Endothelial cell of umbilical vein (primary cell): ENCODE data around the gene PROZ. TPM values are rescaled to one million over a fixed set of nuclear protein-coding genes. Genes with fewer than 3 reads are reported as not detected.

Source experiments
- BruUV-seq: library from RNA; stranded (reverse); fragments of 400-500 nt; replicated peaks from 2 replicates; lab custom pipeline; 2021; lab: Mats Ljungman, UMichigan
- CTCF ChIA-PET: fragments of 300-600, 350-600 bp; sonication (Branson Sonifier 250); formaldehyde crosslinking; loops from one replicate; lab custom pipeline; 2021; ENCODE audit warnings: antibody characterized with exemption, inconsistent platforms; lab: Charles Lee
- POLR2A ChIA-PET: fragments of 300-600, 350-600 bp; sonication (Branson Sonifier 250); formaldehyde crosslinking; loops from one replicate; lab custom pipeline; 2021; ENCODE audit warnings: antibody characterized with exemption, inconsistent platforms; lab: Charles Lee
- DNase-seq: peaks from one replicate; pipeline ENCODE4 v3.0.0-alpha.2; 2011; ENCODE audit warnings: low read depth, low spot score
- FAIRE-seq: peaks from 2 replicates; lab custom pipeline; 2011; peaks lifted over from hg19 to GRCh38; lab: Jason Lieb, UNC
- H2AFZ ChIP-seq: 2 replicates; pipeline ENCODE4 v1.6.0; 2012; ENCODE audit warnings: low read depth, low read length, control low read depth, inconsistent platforms
- H3K27ac ChIP-seq: 2 replicates; pipeline ENCODE4 v1.5.1; 2011; ENCODE audit warnings: low read depth, mild to moderate bottlenecking, control low read depth, low read length, moderate library complexity; ENCODE audit not compliant: insufficient read depth
- H3K27me3 ChIP-seq, 2 experiments: 2 replicates each; pipeline versions ENCODE4 v1.6.0 to v1.6.1; 2011; ENCODE audit warnings: low read length in 2 of 2, mixed read lengths in 1 of 2; ENCODE audit not compliant: control insufficient read depth in 2 of 2, insufficient read depth in 2 of 2
- H3K36me3 ChIP-seq, 2 experiments: 2 replicates in 1 of 2; 3 replicates in 1 of 2; pipeline ENCODE4 v1.5.1; 2011; ENCODE audit warnings: low read length in 2 of 2, mild to moderate bottlenecking in 1 of 2, moderate library complexity in 1 of 2; ENCODE audit not compliant: control insufficient read depth in 2 of 2, insufficient read depth in 2 of 2; ENCODE audit errors: extremely low read depth in 1 of 2
- H3K4me1 ChIP-seq: 3 replicates; pipeline ENCODE4 v1.5.1; 2011; ENCODE audit warnings: mild to moderate bottlenecking, low read length; ENCODE audit not compliant: control insufficient read depth, insufficient read depth; ENCODE audit errors: extremely low read depth
- H3K4me2 ChIP-seq: 2 replicates; pipeline ENCODE4 v1.6.1; 2011; ENCODE audit warnings: low read length, control low read depth, mixed read lengths; ENCODE audit not compliant: insufficient read depth
- H3K4me3 ChIP-seq, 3 experiments: fragments of 200-600 bp in 1 of 3; sonication (generic), shearing (Covaris generic) in 1 of 3; replicated peaks in 1 of 3; 2 replicates each; pipeline ENCODE4 v1.5.1; 2011 to 2016; ENCODE audit warnings: control low read depth in 3 of 3, low read length in 3 of 3, mild to moderate bottlenecking in 2 of 3, inconsistent platforms in 1 of 3, low read depth in 1 of 3, moderate library complexity in 1 of 3; ENCODE audit not compliant: insufficient read depth in 1 of 3
- H3K79me2 ChIP-seq: 2 replicates; pipeline ENCODE4 v1.6.0; 2012; ENCODE audit warnings: low read length, inconsistent platforms; ENCODE audit not compliant: control insufficient read depth, insufficient read depth
- H3K9ac ChIP-seq: replicated peaks from 2 replicates; pipeline ENCODE3; 2011; ENCODE audit warnings: low read length, control low read depth; ENCODE audit not compliant: insufficient read depth; ENCODE audit errors: extremely low read depth
- H3K9me1 ChIP-seq: replicated peaks from 3 replicates; pipeline ENCODE4 v1.6.0; 2011; ENCODE audit warnings: mild to moderate bottlenecking, low read length; ENCODE audit not compliant: control insufficient read depth, insufficient read depth; ENCODE audit errors: extremely low read depth
- H3K9me3 ChIP-seq: replicated peaks from 2 replicates; pipeline ENCODE4 v1.5.1; 2012; ENCODE audit warnings: low read length, inconsistent platforms; ENCODE audit not compliant: control insufficient read depth, insufficient read depth
- H4K20me1 ChIP-seq: replicated peaks from 2 replicates; pipeline ENCODE3; 2011; ENCODE audit warnings: mild to moderate bottlenecking, low read length; ENCODE audit not compliant: control insufficient read depth, insufficient read depth; ENCODE audit errors: extremely low read depth
- CTCF ChIP-seq, 2 donors: IDR thresholded peaks; 1 replicate in 1 of 2; 2 replicates in 1 of 2; pipeline ENCODE4 v1.5.1; 2011; ENCODE audit warnings: low read length in 2 of 2, mild to moderate bottlenecking in 2 of 2, moderate library complexity in 2 of 2, control low read depth in 1 of 2, inconsistent platforms in 1 of 2, low read depth in 1 of 2; ENCODE audit not compliant: insufficient read depth in 1 of 2; ENCODE audit errors: extremely low read depth in 1 of 2
- EZH2 ChIP-seq: IDR thresholded peaks from 2 replicates; pipeline ENCODE4 v1.6.1; 2012; ENCODE audit warnings: borderline replicate concordance, low read depth, mild to moderate bottlenecking, moderate library complexity, low read length, inconsistent platforms; ENCODE audit not compliant: severe bottlenecking
- FOS ChIP-seq: IDR thresholded peaks from 2 replicates; pipeline ENCODE4 v1.6.1; 2011; ENCODE audit warnings: mild to moderate bottlenecking, low read length, moderate library complexity, borderline replicate concordance; ENCODE audit not compliant: insufficient read depth
- GATA2 ChIP-seq: IDR thresholded peaks from 2 replicates; pipeline ENCODE4 v1.7.0; 2011; ENCODE audit warnings: low read depth, mild to moderate bottlenecking, moderate library complexity, mixed read lengths, low read length; ENCODE audit not compliant: insufficient read length, insufficient read depth
- JUN ChIP-seq: IDR thresholded peaks from 2 replicates; pipeline ENCODE4 v1.6.1; 2011; ENCODE audit warnings: borderline replicate concordance, low read depth; ENCODE audit not compliant: insufficient read length, insufficient read depth
- MYC ChIP-seq: IDR thresholded peaks from one replicate; pipeline ENCODE4 v1.6.1; 2011; ENCODE audit warnings: mild to moderate bottlenecking, low read depth, low read length
- POLR2A ChIP-seq: IDR thresholded peaks from 2 replicates; pipeline ENCODE4 v1.6.1; 2012; ENCODE audit warnings: low read depth, mild to moderate bottlenecking, control low read depth, low read length
- POLR2AphosphoS5 ChIP-seq: IDR thresholded peaks from 2 replicates; pipeline ENCODE4 v1.6.1; 2012; ENCODE audit warnings: low read depth, mild to moderate bottlenecking, control low read depth, low read length, moderate library complexity; ENCODE audit not compliant: insufficient read depth
- dilution Hi-C: fragments of 300-500 bp; cut with MboI; formaldehyde crosslinking; loops from one replicate; pipeline ENCODE4 v1.15.0; 2019; ENCODE audit warnings: low sequenced_read_pairs; ENCODE audit not compliant: extremely low pct_ligation_motif_present
- intact Hi-C: fragments of 100-400 bp; cut with micrococcal nuclease; formaldehyde crosslinking; loops from one replicate; pipeline ENCODE4 v1.10.0; 2022
- polyA plus RNA-seq, 4 experiments: library from polyadenylated mRNA; depleted of rRNA in 3 of 4; stranded (reverse) in 3 of 4; unstranded in 1 of 4; fragments of >200 nt; gene quantifications; 2 replicates each; pipeline versions ENCODE4 v1.2.1 to v1.2.3, GENCODE V29; 2011 to 2012; ENCODE audit warnings: missing spikeins in 1 of 4
- total RNA-seq: library from RNA; stranded (reverse); gene quantifications from 2 replicates; pipeline ENCODE4 v1.2.3, GENCODE V29; 2021
- TF ChIP-seq, protein P1 (sequence below): IDR thresholded peaks from 2 replicates; pipeline ENCODE4 v1.6.1; 2011; ENCODE audit not compliant: insufficient read depth, insufficient read length

The PROZ gene
- total and polyA plus RNA-seq, 2 donors (not counting 3 experiments of a cell fraction or from before 2014, with no cell fraction given) = not detected

- no peaks in the 10 kb centered on the region for H3K4me1 ChIP-seq
- no peak overlapping the region for H3K9ac ChIP-seq
- intact Hi-C loops (no loop called here), dilution Hi-C loops (no loop called here)
- H3K79me2 ChIP-seq = no peaks in the 10 kb centered on the region
- H3K4me3 ChIP-seq = no peak overlapping the region
- no peaks in the 10 kb centered on the region for H4K20me1 ChIP-seq
- no peak overlapping the region for H3K4me2 ChIP-seq
- H3K9me1 ChIP-seq = no peaks in the 10 kb centered on the region
- FAIRE-seq (no peak), DNase-seq (no peak)
- no peak overlapping the region for H2AFZ ChIP-seq
- no peak for TF ChIP-seq EZH2
- TF ChIP-seq, protein P1, sequence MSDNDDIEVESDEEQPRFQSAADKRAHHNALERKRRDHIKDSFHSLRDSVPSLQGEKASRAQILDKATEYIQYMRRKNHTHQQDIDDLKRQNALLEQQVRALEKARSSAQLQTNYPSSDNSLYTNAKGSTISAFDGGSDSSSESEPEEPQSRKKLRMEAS = no peak
- H3K36me3 ChIP-seq = no peaks in the 10 kb centered on the region
- POLR2A ChIA-PET = no interaction called here
- H3K27me3 ChIP-seq = peaks cover 0 to 2% of the 10 kb centered on the region in 2 experiments
- H3K9me3 ChIP-seq = no peaks in the 10 kb centered on the region
- no TSS peak for BruUV-seq
- no peak overlapping the region for H3K27ac ChIP-seq
- CTCF ChIA-PET = interaction anchor here (0.7 kb wide), 1 partner anchor 10 kb away, joined by 4 read pairs; no protein-coding TSS in a partner anchor
Observed at GRCh38 chr13:113124211-113124970, 34.1 kb upstream of the PROZ start.

- FAIRE-seq (no peak), DNase-seq (no peak)
- Histone ChIP-seq H3K79me2 (no peaks in the 10 kb centered on the region), H3K9ac (no peak overlapping the region), H3K27ac (no peak overlapping the region), H2AFZ (no peak overlapping the region), H3K27me3 (peaks cover 0 to 3% of the 10 kb centered on the region in 2 experiments), H3K4me3 (no peak overlapping the region), H3K4me1 (no peaks in the 10 kb centered on the region), H4K20me1 (no peaks in the 10 kb centered on the region), H3K36me3 (no peaks in the 10 kb centered on the region), H3K4me2 (no peak overlapping the region), H3K9me1 (no peaks in the 10 kb centered on the region), H3K9me3 (no peaks in the 10 kb centered on the region)
- ChIA-PET POLR2A (no interaction called here), CTCF (no interaction called here)
- no peak for TF ChIP-seq JUN
- TF ChIP-seq POLR2AphosphoS5 = no peak
- TF ChIP-seq MYC = no peak
- TF ChIP-seq CTCF (IDR thresholded peaks at IDR 0.05; ENCODE audit: extremely low read depth in 1 of 2, insufficient read depth in 1 of 2, low read depth in 1 of 2, low read length in 2 of 2) = no peak
- no peak for TF ChIP-seq FOS
- no peak for TF ChIP-seq POLR2A
- TF ChIP-seq GATA2 = no peak
- intact Hi-C loops = no loop called here
- dilution Hi-C loops = no loop called here
- BruUV-seq = no TSS peak
Observed at GRCh38 chr13:113125506-113126264, 32.8 kb upstream of the PROZ start.
